ENCODE data around the gene SLC17A7.

Gene SLC17A7

DNA sequence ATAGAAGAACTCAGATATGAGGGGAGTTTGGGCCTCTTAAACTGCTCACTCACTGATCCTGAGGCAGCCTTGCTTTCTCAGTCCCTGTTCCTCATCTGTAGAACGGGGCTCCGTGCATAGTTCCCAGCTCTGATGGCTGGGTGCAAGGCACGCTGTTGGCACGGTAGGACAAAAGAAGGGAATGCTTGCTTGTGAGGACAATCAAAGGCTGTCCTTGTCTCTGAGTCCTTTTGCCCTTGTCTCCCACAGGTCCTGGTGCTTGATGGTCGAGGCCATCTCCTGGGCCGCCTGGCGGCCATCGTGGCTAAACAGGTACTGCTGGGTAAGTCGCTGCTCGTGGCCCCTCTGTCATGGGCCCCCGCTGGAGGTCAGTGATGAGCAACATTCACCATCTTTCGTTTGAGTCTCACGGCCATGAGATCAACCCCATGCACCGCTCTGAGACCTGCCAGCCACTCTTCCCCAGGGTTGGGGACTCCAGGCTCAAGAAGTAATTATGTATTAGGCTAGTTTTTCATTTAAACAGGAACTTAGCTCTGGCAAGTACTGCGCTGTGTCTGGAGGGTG, 48.4 kb upstream of the SLC17A7 start:
- H3K4me3 ChIP-seq (ENCODE audit: low read depth, low read length) = peak overlapping the region; percentile 96
- H3K27ac ChIP-seq (ENCODE audit: extremely low read depth, low read depth, low read length) = peak overlapping the region; percentile 95
- H3K9me3 ChIP-seq (ENCODE audit: control insufficient read depth, insufficient read depth, low read depth, low read length) = no peaks in the 10 kb centered on the region
- ChIA-PET CTCF (interaction anchor here (1.0 kb wide), 1 partner anchor 16 kb away, joined by 3 read pairs; the partner anchor contains the start of gene FLT3LG), POLR2A (interaction anchor here (0.5 to 2.4 kb wide), 6 partner anchors 11 to 362 kb away, joined by 3 to 13 read pairs (median 4); partner anchors contain the start of gene ALDH16A1)
- H3K36me3 ChIP-seq (ENCODE audit: control insufficient read depth in 2 of 2, insufficient read depth in 1 of 2, low read length in 2 of 2) = peaks cover 14 to 55% of the 10 kb centered on the region in 2 experiments
- H3K4me1 ChIP-seq (ENCODE audit: control insufficient read depth, insufficient read depth, low read length) = peaks cover 4% of the 10 kb centered on the region; the same call in 1 of the 2 replicates
- TF ChIP-seq ZBTB11 (tag by site-specific recombination; conservative IDR thresholded peaks at IDR 0.05; ENCODE audit: low read depth) (no peak), ZSCAN30 (tag by site-specific recombination; IDR thresholded peaks at IDR 0.05) (no peak)
- TF ChIP-seq, protein P1, sequence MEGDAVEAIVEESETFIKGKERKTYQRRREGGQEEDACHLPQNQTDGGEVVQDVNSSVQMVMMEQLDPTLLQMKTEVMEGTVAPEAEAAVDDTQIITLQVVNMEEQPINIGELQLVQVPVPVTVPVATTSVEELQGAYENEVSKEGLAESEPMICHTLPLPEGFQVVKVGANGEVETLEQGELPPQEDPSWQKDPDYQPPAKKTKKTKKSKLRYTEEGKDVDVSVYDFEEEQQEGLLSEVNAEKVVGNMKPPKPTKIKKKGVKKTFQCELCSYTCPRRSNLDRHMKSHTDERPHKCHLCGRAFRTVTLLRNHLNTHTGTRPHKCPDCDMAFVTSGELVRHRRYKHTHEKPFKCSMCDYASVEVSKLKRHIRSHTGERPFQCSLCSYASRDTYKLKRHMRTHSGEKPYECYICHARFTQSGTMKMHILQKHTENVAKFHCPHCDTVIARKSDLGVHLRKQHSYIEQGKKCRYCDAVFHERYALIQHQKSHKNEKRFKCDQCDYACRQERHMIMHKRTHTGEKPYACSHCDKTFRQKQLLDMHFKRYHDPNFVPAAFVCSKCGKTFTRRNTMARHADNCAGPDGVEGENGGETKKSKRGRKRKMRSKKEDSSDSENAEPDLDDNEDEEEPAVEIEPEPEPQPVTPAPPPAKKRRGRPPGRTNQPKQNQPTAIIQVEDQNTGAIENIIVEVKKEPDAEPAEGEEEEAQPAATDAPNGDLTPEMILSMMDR (tag by site-specific recombination; IDR thresholded peaks at IDR 0.05) = peak; percentile 85

DNA sequence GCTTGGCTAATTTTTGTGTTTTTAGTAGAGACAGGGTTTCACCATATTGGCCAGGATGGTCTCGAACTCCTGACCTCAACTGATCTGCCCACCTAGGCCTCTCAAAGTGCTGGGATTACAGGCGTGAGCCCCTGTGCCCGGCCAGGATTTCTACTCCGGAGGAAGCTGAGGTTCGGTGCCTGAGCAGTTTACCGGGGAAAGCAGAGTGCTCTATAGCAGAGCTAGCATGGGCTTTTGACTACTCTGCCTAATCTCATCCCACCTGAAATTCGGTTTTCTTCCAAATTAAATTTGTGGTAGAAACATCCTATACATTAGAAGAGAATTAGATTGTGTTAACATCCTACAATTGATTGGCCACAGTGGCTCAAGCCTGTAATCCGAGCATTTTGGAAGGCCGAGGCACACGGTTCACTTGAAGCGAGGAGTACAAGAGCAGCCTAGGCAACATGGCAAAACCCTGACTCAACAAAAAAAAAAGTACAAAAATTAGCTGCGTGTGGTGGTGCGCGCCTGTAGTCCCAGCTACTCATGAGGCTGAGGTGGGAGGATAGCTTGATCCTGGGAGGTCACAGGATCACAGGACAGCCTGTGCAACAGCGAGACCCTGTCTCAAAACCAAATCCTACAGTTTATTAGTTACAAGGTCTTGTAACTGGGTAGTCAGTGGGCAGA, 47.7 kb upstream of the SLC17A7 start:
- TF ChIP-seq ZSCAN23 (tag by site-specific recombination; IDR thresholded peaks at IDR 0.05) = no peak
- TF ChIP-seq ZBTB17 (tag by site-specific recombination; IDR thresholded peaks at IDR 0.05) = peak; percentile 81
- POLR2A ChIA-PET = interaction anchor here (0.5 to 2.4 kb wide), 7 partner anchors 10 to 361 kb away, joined by 3 to 13 read pairs (median 4); partner anchors contain the start of gene ALDH16A1
- H3K9me3 ChIP-seq (ENCODE audit: control insufficient read depth, insufficient read depth, low read depth, low read length) = no peaks in the 10 kb centered on the region
- CTCF ChIA-PET = interaction anchor here (0.6 to 1.9 kb wide), 5 partner anchors 10 to 126 kb away, joined by 3 to 5 read pairs (median 3); partner anchors contain the start of genes DKKL1 and FLT3LG
- H3K36me3 ChIP-seq (ENCODE audit: control insufficient read depth in 2 of 2, insufficient read depth in 1 of 2, low read length in 2 of 2) = peaks cover 14 to 55% of the 10 kb centered on the region in 2 experiments
- peak overlapping the region; percentile 95 for H3K27ac ChIP-seq (ENCODE audit: extremely low read depth, low read depth, low read length)
- H3K4me3 ChIP-seq (ENCODE audit: low read depth, low read length) = peak overlapping the region; percentile 96
- peaks cover 4% of the 10 kb centered on the region; the same call in 1 of the 2 replicates for H3K4me1 ChIP-seq (ENCODE audit: control insufficient read depth, insufficient read depth, low read length)

- Histone ChIP-seq H3K27ac (ENCODE audit: extremely low read depth, low read depth, low read length) (peak overlapping the region; percentile 95), H3K36me3 (ENCODE audit: control insufficient read depth in 2 of 2, insufficient read depth in 1 of 2, low read length in 2 of 2) (peaks cover 14 to 55% of the 10 kb centered on the region in 2 experiments), H3K9me3 (ENCODE audit: control insufficient read depth, insufficient read depth, low read depth, low read length) (no peaks in the 10 kb centered on the region), H3K4me3 (ENCODE audit: low read depth, low read length) (peak overlapping the region; percentile 96), H3K4me1 (ENCODE audit: control insufficient read depth, insufficient read depth, low read length) (peaks cover 4% of the 10 kb centered on the region; the same call in 1 of the 2 replicates)
- TF ChIP-seq ZSCAN23 (tag by site-specific recombination; IDR thresholded peaks at IDR 0.05) = no peak
- TF ChIP-seq, protein P2, sequence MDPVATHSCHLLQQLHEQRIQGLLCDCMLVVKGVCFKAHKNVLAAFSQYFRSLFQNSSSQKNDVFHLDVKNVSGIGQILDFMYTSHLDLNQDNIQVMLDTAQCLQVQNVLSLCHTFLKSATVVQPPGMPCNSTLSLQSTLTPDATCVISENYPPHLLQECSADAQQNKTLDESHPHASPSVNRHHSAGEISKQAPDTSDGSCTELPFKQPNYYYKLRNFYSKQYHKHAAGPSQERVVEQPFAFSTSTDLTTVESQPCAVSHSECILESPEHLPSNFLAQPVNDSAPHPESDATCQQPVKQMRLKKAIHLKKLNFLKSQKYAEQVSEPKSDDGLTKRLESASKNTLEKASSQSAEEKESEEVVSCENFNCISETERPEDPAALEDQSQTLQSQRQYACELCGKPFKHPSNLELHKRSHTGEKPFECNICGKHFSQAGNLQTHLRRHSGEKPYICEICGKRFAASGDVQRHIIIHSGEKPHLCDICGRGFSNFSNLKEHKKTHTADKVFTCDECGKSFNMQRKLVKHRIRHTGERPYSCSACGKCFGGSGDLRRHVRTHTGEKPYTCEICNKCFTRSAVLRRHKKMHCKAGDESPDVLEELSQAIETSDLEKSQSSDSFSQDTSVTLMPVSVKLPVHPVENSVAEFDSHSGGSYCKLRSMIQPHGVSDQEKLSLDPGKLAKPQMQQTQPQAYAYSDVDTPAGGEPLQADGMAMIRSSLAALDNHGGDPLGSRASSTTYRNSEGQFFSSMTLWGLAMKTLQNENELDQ (tag by site-specific recombination; IDR thresholded peaks at IDR 0.05; ENCODE audit: low read depth) = no peak
- 0 out of 2 replicates have a peak, but pooled peaks have one; percentile 33 for TF ChIP-seq GLIS1 (tag by site-specific recombination; IDR thresholded peaks at IDR 0.05)
- TF ChIP-seq ZBTB11 (tag by site-specific recombination; conservative IDR thresholded peaks at IDR 0.05; ENCODE audit: low read depth) = 0 out of 2 replicates have a peak, but pooled peaks have one; percentile 18
- ChIA-PET CTCF (interaction anchor here (0.6 to 1.9 kb wide), 5 partner anchors 9 to 65 kb away, joined by 3 to 5 read pairs (median 4); no protein-coding TSS in a partner anchor), POLR2A (interaction anchor here (0.7 to 2.4 kb wide), 13 partner anchors 8 to 1125 kb away, joined by 3 to 26 read pairs (median 5); partner anchors contain the start of genes ALDH16A1, NOSIP, PIH1D1 and PRR12)
These were observed 46.9 kb upstream of the SLC17A7 start for GRCh38 chr19:49488046-49488862.

Measured in HEK293 (cell line).